LNCaP clone FGC (cell line): ENCODE results near the gene ANKRD13D.

ENCODE experiments used
- DNase-seq: peaks from one replicate; pipeline ENCODE4 v3.0.0-alpha.2; 2011; ENCODE audit warnings: low read depth
- H3K4me3 ChIP-seq: 2 replicates; pipeline ENCODE4 v1.5.1; 2011; ENCODE audit warnings: mild to moderate bottlenecking, low read depth, low read length, control low read depth
- TF ChIP-seq, protein P1 (sequence below): IDR thresholded peaks from 2 replicates; pipeline ENCODE4 v1.5.1; 2012; ENCODE audit warnings: mild to moderate bottlenecking; ENCODE audit not compliant: control insufficient read depth, insufficient read depth; ENCODE audit errors: extremely low read depth

The ANKRD13D gene

DNA sequence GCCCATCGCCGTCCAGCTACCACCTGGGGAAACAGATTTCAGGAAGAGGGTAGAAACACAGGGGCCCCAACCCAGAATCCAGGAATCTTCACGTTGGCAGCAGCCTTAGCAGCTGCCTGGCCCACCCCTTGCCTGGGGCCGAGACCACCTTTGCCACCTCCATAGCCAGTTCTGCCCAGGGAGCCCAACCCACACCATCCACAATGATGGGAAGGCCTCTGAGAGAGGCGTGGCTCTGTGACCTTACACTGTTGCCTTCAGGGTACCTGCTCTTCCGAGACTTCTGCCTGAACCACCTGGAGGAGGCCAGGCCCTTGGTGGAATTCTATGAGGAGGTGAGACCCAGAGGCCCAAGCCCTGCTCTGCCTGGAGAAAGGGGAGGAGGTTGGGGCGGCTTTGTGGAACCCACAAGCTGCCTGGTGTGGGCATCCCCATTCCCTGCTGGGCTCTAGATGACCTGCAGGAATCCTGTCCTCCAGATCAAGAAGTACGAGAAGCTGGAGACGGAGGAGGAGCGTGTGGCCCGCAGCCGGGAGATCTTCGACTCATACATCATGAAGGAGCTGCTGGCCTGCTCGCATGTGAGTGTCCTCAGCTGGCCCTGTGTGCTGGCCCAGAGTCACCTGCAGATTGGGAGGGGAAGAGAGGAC is 10.0 kb upstream of the ANKRD13D start:
- DNase-seq = no peak
- H3K4me3 ChIP-seq = no peak overlapping the region
- TF ChIP-seq, protein P1, sequence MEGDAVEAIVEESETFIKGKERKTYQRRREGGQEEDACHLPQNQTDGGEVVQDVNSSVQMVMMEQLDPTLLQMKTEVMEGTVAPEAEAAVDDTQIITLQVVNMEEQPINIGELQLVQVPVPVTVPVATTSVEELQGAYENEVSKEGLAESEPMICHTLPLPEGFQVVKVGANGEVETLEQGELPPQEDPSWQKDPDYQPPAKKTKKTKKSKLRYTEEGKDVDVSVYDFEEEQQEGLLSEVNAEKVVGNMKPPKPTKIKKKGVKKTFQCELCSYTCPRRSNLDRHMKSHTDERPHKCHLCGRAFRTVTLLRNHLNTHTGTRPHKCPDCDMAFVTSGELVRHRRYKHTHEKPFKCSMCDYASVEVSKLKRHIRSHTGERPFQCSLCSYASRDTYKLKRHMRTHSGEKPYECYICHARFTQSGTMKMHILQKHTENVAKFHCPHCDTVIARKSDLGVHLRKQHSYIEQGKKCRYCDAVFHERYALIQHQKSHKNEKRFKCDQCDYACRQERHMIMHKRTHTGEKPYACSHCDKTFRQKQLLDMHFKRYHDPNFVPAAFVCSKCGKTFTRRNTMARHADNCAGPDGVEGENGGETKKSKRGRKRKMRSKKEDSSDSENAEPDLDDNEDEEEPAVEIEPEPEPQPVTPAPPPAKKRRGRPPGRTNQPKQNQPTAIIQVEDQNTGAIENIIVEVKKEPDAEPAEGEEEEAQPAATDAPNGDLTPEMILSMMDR = no peak

DNA sequence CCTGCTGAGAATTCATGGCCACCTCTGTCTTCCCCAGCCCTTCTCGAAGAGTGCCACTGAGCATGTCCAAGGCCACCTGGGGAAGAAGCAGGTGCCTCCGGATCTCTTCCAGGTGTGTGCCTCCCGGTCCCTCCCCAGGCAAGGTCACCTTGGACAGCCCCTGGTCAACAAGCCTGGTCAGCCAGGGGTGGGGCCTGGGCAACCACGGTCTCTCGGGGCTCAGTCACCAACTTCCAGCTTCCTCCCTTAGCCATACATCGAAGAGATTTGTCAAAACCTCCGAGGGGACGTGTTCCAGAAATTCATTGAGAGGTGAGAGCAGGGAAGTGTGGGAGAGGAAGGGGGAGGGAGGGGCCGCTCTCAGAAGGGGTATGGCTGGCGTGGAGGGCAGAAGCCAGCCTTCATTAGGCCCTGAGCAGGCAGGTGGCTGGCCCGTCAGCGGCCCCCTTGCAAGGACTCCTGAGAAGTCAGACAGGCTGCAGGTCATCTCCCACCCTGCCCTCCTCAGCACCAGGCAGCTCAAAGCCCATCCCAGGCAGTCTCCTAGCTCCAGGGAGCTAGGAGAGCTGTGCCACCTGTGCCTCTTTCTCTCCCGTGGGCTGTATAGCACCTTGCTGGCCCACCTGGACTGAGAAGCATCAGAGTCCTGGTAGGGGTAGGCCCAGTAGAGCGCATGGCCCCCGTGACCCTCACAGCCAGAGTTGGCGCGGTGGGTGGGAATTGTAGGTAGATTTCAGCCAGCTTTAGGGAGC is 9.3 kb upstream of the ANKRD13D start:
- no peak overlapping the region for H3K4me3 ChIP-seq
- TF ChIP-seq, protein P1 = no peak
- DNase-seq = no peak

DNA sequence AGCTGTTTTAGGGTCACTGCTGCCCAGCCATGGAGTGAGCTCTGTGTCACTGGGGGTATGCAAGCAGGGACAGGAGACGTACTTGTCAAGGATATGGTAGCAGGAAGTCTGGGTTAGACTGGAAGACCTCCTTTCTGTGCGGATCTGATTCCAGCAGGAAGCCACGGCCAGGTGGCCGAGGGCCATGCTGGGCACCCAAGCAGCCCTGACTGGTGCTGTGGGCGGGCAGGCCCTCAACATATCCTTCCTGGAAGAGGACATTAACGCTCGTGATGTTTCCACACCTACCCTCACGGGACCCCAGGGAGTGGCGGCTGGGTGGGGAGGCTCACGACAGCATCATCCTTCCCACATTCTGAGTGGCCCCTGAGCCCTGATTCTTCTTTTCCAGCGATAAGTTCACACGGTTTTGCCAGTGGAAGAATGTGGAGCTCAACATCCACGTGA is 8.7 kb upstream of the ANKRD13D start:
- no peak overlapping the region for H3K4me3 ChIP-seq
- TF ChIP-seq, protein P1 = no peak
- DNase-seq = no peak

DNA sequence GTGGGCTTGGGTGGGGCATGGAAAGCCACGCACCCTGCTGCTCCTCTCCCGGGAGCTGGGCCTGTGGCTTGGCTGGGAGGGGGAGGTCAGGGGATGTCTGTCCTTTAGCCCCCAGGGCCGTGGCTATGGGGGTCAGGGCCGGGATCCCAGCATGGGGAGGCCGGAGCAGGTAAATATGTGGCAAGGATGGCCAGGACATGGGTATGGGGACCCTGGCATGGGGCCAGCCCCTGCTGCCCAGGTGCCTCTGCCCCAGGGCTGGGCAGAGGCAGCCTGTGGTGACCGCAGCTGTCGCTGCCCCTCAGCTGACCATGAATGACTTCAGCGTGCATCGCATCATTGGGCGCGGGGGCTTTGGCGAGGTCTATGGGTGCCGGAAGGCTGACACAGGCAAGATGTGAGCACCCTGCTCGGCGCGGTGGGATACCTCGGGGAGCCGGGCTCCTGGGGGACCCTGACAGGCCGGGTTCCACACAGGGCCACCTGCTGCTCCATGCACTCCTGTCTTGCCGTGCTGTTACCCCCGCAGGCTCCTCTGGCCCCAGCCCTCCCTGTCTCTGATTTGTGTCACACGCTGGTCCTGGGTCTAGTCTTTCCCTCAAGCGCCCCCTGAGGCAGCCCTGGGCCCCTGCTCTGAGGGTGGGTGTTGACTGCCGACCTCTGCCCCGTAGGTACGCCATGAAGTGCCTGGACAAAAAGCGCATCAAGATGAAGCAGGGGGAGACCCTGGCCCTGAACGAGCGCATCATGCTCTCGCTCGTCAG is 8.1 kb upstream of the ANKRD13D start:
- no peak overlapping the region for H3K4me3 ChIP-seq
- TF ChIP-seq, protein P1 = no peak
- DNase-seq = no peak

DNA sequence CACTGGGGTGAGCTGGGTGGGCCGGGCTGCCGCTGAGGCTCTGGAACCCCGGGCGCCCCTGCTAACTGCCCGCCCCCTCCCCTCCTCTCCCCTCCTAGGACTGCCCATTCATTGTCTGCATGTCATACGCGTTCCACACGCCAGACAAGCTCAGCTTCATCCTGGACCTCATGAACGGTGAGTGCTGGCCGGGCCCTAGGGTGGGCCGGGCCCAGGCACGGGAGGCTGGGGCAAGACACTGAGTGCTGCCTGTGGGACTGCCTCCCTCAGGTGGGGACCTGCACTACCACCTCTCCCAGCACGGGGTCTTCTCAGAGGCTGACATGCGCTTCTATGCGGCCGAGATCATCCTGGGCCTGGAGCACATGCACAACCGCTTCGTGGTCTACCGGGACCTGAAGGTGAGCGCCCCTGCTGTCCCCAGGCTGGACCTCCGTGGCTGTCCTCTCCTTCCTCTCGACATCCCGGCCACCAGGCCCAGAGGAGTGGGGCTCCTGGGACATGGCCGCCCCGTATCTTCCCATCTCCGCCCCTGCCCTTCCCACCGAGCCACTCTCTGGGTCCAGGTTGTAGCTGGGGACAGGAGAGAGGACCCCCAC is 7.5 kb upstream of the ANKRD13D start:
- TF ChIP-seq, protein P1 = no peak
- H3K4me3 ChIP-seq = no peak overlapping the region
- no peak for DNase-seq

DNA sequence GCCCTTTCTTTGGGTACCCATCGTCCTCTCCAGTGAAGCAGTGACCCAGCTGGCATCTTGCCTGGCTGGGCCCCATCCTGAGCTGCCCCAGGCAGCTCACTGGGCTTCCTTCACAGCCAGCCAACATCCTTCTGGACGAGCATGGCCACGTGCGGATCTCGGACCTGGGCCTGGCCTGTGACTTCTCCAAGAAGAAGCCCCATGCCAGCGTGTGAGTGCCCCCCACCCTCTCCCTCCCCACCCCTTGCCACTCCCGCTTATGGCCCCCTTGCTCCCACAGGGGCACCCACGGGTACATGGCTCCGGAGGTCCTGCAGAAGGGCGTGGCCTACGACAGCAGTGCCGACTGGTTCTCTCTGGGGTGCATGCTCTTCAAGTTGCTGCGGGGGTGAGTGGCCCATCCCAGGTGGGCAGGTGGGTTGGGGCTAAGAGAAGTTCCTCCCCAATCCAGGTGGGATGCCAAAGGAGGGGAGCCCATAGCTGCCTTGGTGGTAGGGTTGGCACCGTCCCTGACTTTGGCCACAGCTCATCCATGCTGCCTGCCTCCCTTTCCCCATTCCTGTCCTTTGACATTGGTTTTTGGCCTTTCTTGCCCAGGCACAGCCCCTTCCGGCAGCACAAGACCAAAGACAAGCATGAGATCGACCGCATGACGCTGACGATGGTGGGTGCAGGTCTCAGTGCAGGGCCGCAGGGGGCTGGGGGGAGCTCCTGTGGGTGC is 6.8 kb upstream of the ANKRD13D start:
- TF ChIP-seq, protein P1 = no peak
- DNase-seq = no peak
- no peak overlapping the region for H3K4me3 ChIP-seq
